Mucosa of stomach (tissue), 1 donor: ENCODE data around the gene RFK.
"Not testable (repeated sequence)": the region's sequence is repeated elsewhere in the genome, so short reads cannot be mapped to it uniquely, and the experiment has no call there.

Experiments
- H3K27me3 ChIP-seq: one replicate; pipeline ENCODE4 v1.7.0; 2013; ENCODE audit warnings: mild to moderate bottlenecking, low read length; ENCODE audit not compliant: control insufficient read depth, insufficient read depth
- H3K36me3 ChIP-seq: one replicate; pipeline ENCODE4 v1.7.0; 2013; ENCODE audit warnings: low read length; ENCODE audit not compliant: control insufficient read depth, insufficient read depth
- H3K4me1 ChIP-seq: one replicate; pipeline ENCODE4 v1.7.0; 2013; ENCODE audit warnings: mild to moderate bottlenecking, low read length; ENCODE audit not compliant: control insufficient read depth, insufficient read depth
- H3K4me3 ChIP-seq: one replicate; pipeline ENCODE4 v1.7.0; 2013; ENCODE audit warnings: low read length
- H3K9ac ChIP-seq: one replicate; pipeline ENCODE4 v1.7.0; 2013; ENCODE audit warnings: mild to moderate bottlenecking, low read length, moderate library complexity
- H3K9me3 ChIP-seq: one replicate; pipeline ENCODE4 v1.7.0; 2013; ENCODE audit warnings: mild to moderate bottlenecking, low read length, moderate library complexity; ENCODE audit not compliant: control insufficient read depth
- donor health status: Pancreatic carcinoma.

The RFK gene

GRCh38 chr9:76362332-76363031, 31.7 kb downstream of the RFK start:
- not testable (repeated sequence) for H3K9ac ChIP-seq, H3K36me3 ChIP-seq, H3K27me3 ChIP-seq, H3K4me3 ChIP-seq, H3K9me3 ChIP-seq
- peaks cover 22% of the 10 kb centered on the region for H3K4me1 ChIP-seq

- H3K27me3 ChIP-seq, result no peaks in the 10 kb centered on the region
- no peaks in the 10 kb centered on the region for H3K9me3 ChIP-seq
- no peaks in the 10 kb centered on the region for H3K36me3 ChIP-seq
- H3K9ac ChIP-seq, result no peak overlapping the region
- peaks cover 2% of the 10 kb centered on the region for H3K4me1 ChIP-seq
- no peak overlapping the region for H3K4me3 ChIP-seq
Observed at GRCh38 chr9:76359766-76360165, 34.5 kb downstream of the RFK start.

- no peaks in the 10 kb centered on the region for H3K9me3 ChIP-seq
- H3K4me3 ChIP-seq, result no peak overlapping the region
- H3K9ac ChIP-seq, result no peak overlapping the region
- no peaks in the 10 kb centered on the region for H3K36me3 ChIP-seq
- no peaks in the 10 kb centered on the region for H3K4me1 ChIP-seq
- no peaks in the 10 kb centered on the region for H3K27me3 ChIP-seq
Observed at GRCh38 chr9:76359365-76359764, 34.9 kb downstream of the RFK start.

GRCh38 chr9:76358628-76359280, 35.5 kb downstream of the RFK start:
- H3K9me3 ChIP-seq, result no peaks in the 10 kb centered on the region
- no peak overlapping the region for H3K9ac ChIP-seq
- no peaks in the 10 kb centered on the region for H3K4me1 ChIP-seq
- H3K27me3 ChIP-seq, result no peaks in the 10 kb centered on the region
- no peak overlapping the region for H3K4me3 ChIP-seq
- no peaks in the 10 kb centered on the region for H3K36me3 ChIP-seq

- Histone ChIP-seq H3K9ac (no peak overlapping the region), H3K27me3 (no peaks in the 10 kb centered on the region)
Observed at GRCh38 chr9:76357555-76357954, 36.7 kb downstream of the RFK start.

GRCh38 chr9:76355886-76356285, 38.3 kb downstream of the RFK start:
- no peaks in the 10 kb centered on the region for H3K4me1 ChIP-seq
- H3K9me3 ChIP-seq, result no peaks in the 10 kb centered on the region
- no peaks in the 10 kb centered on the region for H3K36me3 ChIP-seq
- no peaks in the 10 kb centered on the region for H3K27me3 ChIP-seq
- no peak overlapping the region for H3K4me3 ChIP-seq
- no peak overlapping the region for H3K9ac ChIP-seq

More at GRCh38 chr9:76357555-76357954, 36.7 kb downstream of the RFK start:
- Histone ChIP-seq H3K4me1 (no peaks in the 10 kb centered on the region), H3K9me3 (no peaks in the 10 kb centered on the region), H3K36me3 (no peaks in the 10 kb centered on the region), H3K4me3 (no peak overlapping the region)

- Histone ChIP-seq H3K27me3 (no peaks in the 10 kb centered on the region), H3K4me3 (no peak overlapping the region), H3K9ac (no peak overlapping the region), H3K4me1 (no peaks in the 10 kb centered on the region), H3K9me3 (no peaks in the 10 kb centered on the region), H3K36me3 (no peaks in the 10 kb centered on the region)
Observed at GRCh38 chr9:76354221-76354620, 40.0 kb downstream of the RFK start.

GRCh38 chr9:76353280-76353679, 40.9 kb downstream of the RFK start:
- H3K9ac ChIP-seq, result no peak overlapping the region
- H3K4me1 ChIP-seq, result no peaks in the 10 kb centered on the region
- no peaks in the 10 kb centered on the region for H3K27me3 ChIP-seq
- no peaks in the 10 kb centered on the region for H3K36me3 ChIP-seq
- H3K4me3 ChIP-seq, result no peak overlapping the region
- no peaks in the 10 kb centered on the region for H3K9me3 ChIP-seq

GRCh38 chr9:76352026-76352620, 42.1 kb downstream of the RFK start:
- Histone ChIP-seq H3K4me1 (no peaks in the 10 kb centered on the region), H3K27me3 (no peaks in the 10 kb centered on the region), H3K9me3 (no peaks in the 10 kb centered on the region), H3K9ac (no peak overlapping the region), H3K36me3 (no peaks in the 10 kb centered on the region), H3K4me3 (no peak overlapping the region)

- Histone ChIP-seq H3K9me3 (no peaks in the 10 kb centered on the region), H3K4me3 (no peak overlapping the region), H3K9ac (no peak overlapping the region), H3K4me1 (no peaks in the 10 kb centered on the region), H3K36me3 (no peaks in the 10 kb centered on the region), H3K27me3 (no peaks in the 10 kb centered on the region)
Observed at GRCh38 chr9:76351006-76351405, 43.2 kb downstream of the RFK start.

- H3K27me3 ChIP-seq, result no peaks in the 10 kb centered on the region
- no peak overlapping the region for H3K9ac ChIP-seq
- no peak overlapping the region for H3K4me3 ChIP-seq
- no peaks in the 10 kb centered on the region for H3K36me3 ChIP-seq
- H3K9me3 ChIP-seq, result no peaks in the 10 kb centered on the region
- H3K4me1 ChIP-seq, result no peaks in the 10 kb centered on the region
Observed at GRCh38 chr9:76349865-76350264, 44.4 kb downstream of the RFK start.

GRCh38 chr9:76342858-76343257, 51.4 kb downstream of the RFK start:
- Histone ChIP-seq H3K9ac (no peak overlapping the region), H3K4me3 (no peak overlapping the region), H3K27me3 (no peaks in the 10 kb centered on the region), H3K36me3 (no peaks in the 10 kb centered on the region), H3K9me3 (no peaks in the 10 kb centered on the region), H3K4me1 (no peaks in the 10 kb centered on the region)
